K562 (cell line): Measurements from ENCODE around the gene TCAF1. TPM values are rescaled to one million over a fixed set of nuclear protein-coding genes. Genes with fewer than 3 reads are reported as not detected.

Experiments
- ATAC-seq: fragments of 200-7000 bp; cut with Tn5 transposase; 3 replicates; pipeline ENCODE4 v1.9.1; 2020; ENCODE audit warnings: moderate library complexity
- BruUV-seq: library from RNA; stranded (reverse); fragments of 400-500 nt; replicated peaks from 2 replicates; lab custom pipeline; 2021; lab: Mats Ljungman, UMichigan
- CTCF ChIA-PET: fragments of 300-600 bp; formaldehyde crosslinking; extraction: SDS; loops from one replicate; lab custom pipeline; 2021; ENCODE audit warnings: low intra/inter-chr PET ratio; lab: Yijun Ruan, JAX
- POLR2A ChIA-PET: fragments of 300-600, 350-650 bp; sonication (Branson Sonifier 250); formaldehyde crosslinking; extraction: SDS; loops from one replicate; lab custom pipeline; 2021; ENCODE audit warnings: antibody characterized with exemption, inconsistent platforms; lab: Yijun Ruan, JAX
- DNase-seq, 4 experiments: peaks; one replicate each; pipeline versions ENCODE4 v3.0.0 to v3.0.0-alpha.2; 2011 to 2018; ENCODE audit warnings: low spot score in 3 of 4, mixed read lengths in 3 of 4; ENCODE audit errors: extremely low read depth in 1 of 4
- FAIRE-seq: peaks from 2 replicates; lab custom pipeline; 2011; peaks lifted over from hg19 to GRCh38; lab: Jason Lieb, UNC
- H2AFZ ChIP-seq: 2 replicates; pipeline ENCODE4 v1.6.0; 2011; ENCODE audit warnings: low read depth, low read length, control low read depth, inconsistent platforms
- H3K27ac ChIP-seq: fragments of 200-600 bp; 3 replicates; pipeline ENCODE4 v1.8.0; 2011; ENCODE audit warnings: low read depth, mild to moderate bottlenecking, control low read depth, inconsistent platforms, low read length, moderate library complexity, mixed read lengths; ENCODE audit errors: extremely low read depth
- H3K27me3 ChIP-seq, 2 experiments: fragments of 300-600 bp in 1 of 2; 2 replicates in 1 of 2; 3 replicates in 1 of 2; pipeline versions ENCODE4 v1.6.0 to v1.8.0; 2011; ENCODE audit warnings: inconsistent platforms in 2 of 2, low read length in 2 of 2, mild to moderate bottlenecking in 1 of 2, mixed read lengths in 1 of 2, moderate library complexity in 1 of 2; ENCODE audit not compliant: control insufficient read depth in 2 of 2, insufficient read depth in 2 of 2
- H3K36me3 ChIP-seq: fragments of 300-600 bp; 3 replicates; pipeline ENCODE4 v1.8.0; 2011; ENCODE audit warnings: mild to moderate bottlenecking, low read length, inconsistent platforms; ENCODE audit not compliant: control insufficient read depth, insufficient read depth
- H3K4me1 ChIP-seq, 2 experiments: fragments of 200-600 bp in 1 of 2; replicated peaks in 1 of 2; 2 replicates in 1 of 2; 3 replicates in 1 of 2; pipeline versions ENCODE4 v1.5.1 to v1.8.0; 2011; ENCODE audit warnings: inconsistent platforms in 2 of 2, low read length in 2 of 2, mild to moderate bottlenecking in 1 of 2, mixed read lengths in 1 of 2, moderate library complexity in 1 of 2; ENCODE audit not compliant: control insufficient read depth in 2 of 2, insufficient read depth in 2 of 2
- H3K4me2 ChIP-seq: 2 replicates; pipeline ENCODE4 v1.6.1; 2011; ENCODE audit warnings: low read length, control low read depth, inconsistent platforms, mixed read lengths; ENCODE audit not compliant: insufficient read depth
- H3K4me3 ChIP-seq: fragments of 200-600 bp; sonication (generic), shearing (Covaris generic); 2 replicates; pipeline ENCODE4 v1.5.1; 2016; ENCODE audit warnings: control low read depth, inconsistent platforms
- H3K79me2 ChIP-seq: fragments of 200-600 bp; 3 replicates; pipeline ENCODE4 v1.8.0; 2011; ENCODE audit warnings: low read length, inconsistent platforms; ENCODE audit not compliant: control insufficient read depth, insufficient read depth
- H3K9ac ChIP-seq, 2 experiments: 2 replicates each; pipeline versions ENCODE4 v1.6.0 to v1.6.1; 2011; ENCODE audit warnings: low read depth in 2 of 2, low read length in 2 of 2, control low read depth in 1 of 2, inconsistent platforms in 1 of 2, mild to moderate bottlenecking in 1 of 2, mixed read lengths in 1 of 2; ENCODE audit not compliant: insufficient read depth in 1 of 2
- H3K9me1 ChIP-seq: one replicate; pipeline ENCODE4 v1.6.0; 2011; ENCODE audit warnings: inconsistent platforms, mild to moderate bottlenecking, low read length, moderate library complexity; ENCODE audit not compliant: control insufficient read depth, insufficient read depth
- H3K9me3 ChIP-seq: replicated peaks from 2 replicates; pipeline ENCODE4 v1.5.1; 2011; ENCODE audit warnings: low read depth, low read length, inconsistent platforms; ENCODE audit not compliant: control insufficient read depth, insufficient read depth
- H4K20me1 ChIP-seq: replicated peaks from 2 replicates; pipeline ENCODE4 v1.6.1; 2011; ENCODE audit warnings: low read length, inconsistent platforms, mixed read lengths; ENCODE audit not compliant: control insufficient read depth, insufficient read depth
- C11orf30 ChIP-seq: fragments of 450-650 bp; IDR thresholded peaks from 2 replicates; pipeline ENCODE4 v1.6.1; 2016; ENCODE audit warnings: low read depth, mild to moderate bottlenecking
- CHD1 ChIP-seq: fragments of 200-600 bp; sonication (generic); IDR thresholded peaks from one replicate; pipeline ENCODE4 v1.6.1; 2012; ENCODE audit warnings: mild to moderate bottlenecking, moderate library complexity, low read length, inconsistent platforms
- ZNF134 ChIP-seq: fragments of 250-450 bp; sonication (Bioruptor Pico); conservative IDR thresholded peaks from 2 replicates; pipeline ENCODE4 v1.4.0; 2020
- ZNF316 ChIP-seq: fragments of 450-650 bp; IDR thresholded peaks from 2 replicates; pipeline ENCODE4 v1.6.1; 2016
- in situ Hi-C: fragments of 300-500 bp; cut with MboI; formaldehyde crosslinking; loops from 4 replicates; pipeline ENCODE4 v1.15.0; 2018; ENCODE audit warnings: inconsistent platforms, mixed read lengths
- intact Hi-C: fragments of 100-400 bp; cut with micrococcal nuclease; formaldehyde crosslinking; loops from 2 replicates; pipeline ENCODE4 v1.14.2; 2022
- polyA plus RNA-seq, 8 experiments: library from polyadenylated mRNA; depleted of rRNA in 4 of 8; stranded (reverse) in 5 of 8; unstranded in 3 of 8; fragments of >200 nt; fragmentation: Nextera tagmentation in 2 of 8; fragmentation: Illumina TruSeq in 1 of 8; extraction: Ambion mirVana in 2 of 8; extraction: Trizol in 1 of 8; gene quantifications; 2 replicates each; pipeline versions ENCODE4 v1.2.1 to v1.2.3, GENCODE V29; 2011 to 2014; ENCODE audit warnings: inconsistent platforms in 1 of 8, missing spikeins in 1 of 8
- total RNA-seq, 7 experiments: library from RNA; depleted of rRNA in 6 of 7; stranded (reverse); fragments of >200 nt in 6 of 7; fragmentation: Illumina TruSeq in 2 of 7; extraction: Trizol in 2 of 7; gene quantifications; 2 replicates each; pipeline versions ENCODE4 v1.2.1 to v1.2.3, GENCODE V29; 2011 to 2021; ENCODE audit warnings: low replicate concordance in 1 of 7

Gene TCAF1
- total and polyA plus RNA-seq, 9 of the 15 experiments (the other 6 are each of a cell fraction or from before 2014, with no cell fraction given): 6.2 to 52.2 (median 24.4) TPM

DNA sequence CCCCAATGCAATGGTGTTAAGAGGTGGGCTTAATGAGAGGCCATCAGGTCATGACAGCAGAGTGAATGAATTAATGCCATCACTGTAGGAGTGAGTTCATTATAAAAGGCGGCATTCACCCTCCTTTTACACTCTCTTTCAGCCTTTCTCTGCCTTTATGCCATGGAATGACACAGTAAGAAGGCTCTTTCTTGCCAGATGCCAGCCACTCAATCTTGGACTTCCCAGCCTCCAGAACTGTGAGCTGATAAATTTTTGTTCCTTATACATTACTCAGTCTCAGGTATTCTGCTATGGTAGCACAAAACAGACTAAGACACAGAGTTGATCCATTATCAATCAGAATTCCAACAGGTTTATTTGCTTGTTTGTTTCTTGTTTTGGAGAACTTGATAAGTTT lies 3.2 kb downstream of the TCAF1 start (continued):
- no peak for TF ChIP-seq ZNF134 (CRISPR knock-in tag)

DNA sequence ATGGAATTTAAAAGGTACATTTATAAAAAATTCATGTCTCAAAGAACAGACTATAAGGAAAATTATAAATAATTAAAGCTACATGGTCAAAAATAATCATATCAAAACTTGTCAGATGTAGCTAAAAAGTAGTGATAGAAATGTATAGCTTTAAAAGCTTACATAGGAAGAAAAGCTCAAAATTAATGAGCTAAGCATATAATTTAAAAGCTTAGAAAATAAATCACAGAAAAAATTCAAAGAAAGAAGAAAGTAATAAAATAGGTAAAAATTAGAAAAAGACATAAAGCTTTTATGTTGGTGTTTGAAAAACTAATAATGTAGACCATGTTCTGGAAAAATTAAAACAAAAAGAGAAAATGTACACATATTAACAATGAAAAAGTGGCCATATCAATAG lies 5.3 kb downstream of the TCAF1 start:
- peaks cover 4 to 12% of the 10 kb centered on the region in 2 experiments for H3K4me1 ChIP-seq
- ATAC-seq (no peak), FAIRE-seq (no peak), DNase-seq (no peak)
- no peak overlapping the region for H3K4me3 ChIP-seq
- H3K36me3 ChIP-seq: peaks cover 2% of the 10 kb centered on the region; the same call in 1 of the 3 replicates
- in situ Hi-C loops (no loop called here), intact Hi-C loops (loop anchor here (5.0 kb wide), 1 partner anchor 131 kb away; no protein-coding TSS in a partner anchor)
- H3K9me1 ChIP-seq: no peaks in the 10 kb centered on the region
- peaks cover 95% of the 10 kb centered on the region for H3K79me2 ChIP-seq
- no peaks in the 10 kb centered on the region for H3K27me3 ChIP-seq
- H2AFZ ChIP-seq: no peak overlapping the region
- no peaks in the 10 kb centered on the region for H3K9me3 ChIP-seq
- POLR2A ChIA-PET: interaction anchor here (0.8 kb wide), 1 partner anchor 14 kb away, joined by 3 read pairs; no protein-coding TSS in a partner anchor
- CTCF ChIA-PET: no interaction called here
- H3K4me2 ChIP-seq: no peak overlapping the region
- H4K20me1 ChIP-seq: no peaks in the 10 kb centered on the region
- TF ChIP-seq ZNF316: peak; percentile 74
- peak; percentile 55; the same call in 1 of the 2 replicates for TF ChIP-seq C11orf30
- no peak for TF ChIP-seq CHD1
- H3K27ac ChIP-seq: no peak overlapping the region
- BruUV-seq: no TSS peak
- no peak overlapping the region for H3K9ac ChIP-seq
